ENCODE results near the gene CLDN9.
"Not testable (repeated sequence)": the region's sequence is repeated elsewhere in the genome, so short reads cannot be mapped to it uniquely, and the experiment has no call there.

The CLDN9 gene

GRCh38 chr16:3035972-3036725 is 23.4 kb downstream of the CLDN9 start:
- no peak for DNase-seq

GRCh38 chr16:3036726-3037315 is 24.1 kb downstream of the CLDN9 start, which contains the start of gene BICDL2:
Gene BICDL2 (minus strand): TSS chr16:3036944. CDS start chr16:3035496, 1,448 bp downstream.
- DNase-seq: no peak

- no peak for DNase-seq
Measured at GRCh38 chr16:3038256-3038655, 25.5 kb downstream of the CLDN9 start.

GRCh38 chr16:3038896-3039295 is 26.2 kb downstream of the CLDN9 start:
- DNase-seq: no peak

- no peak for DNase-seq
Measured at GRCh38 chr16:3042376-3042775, 29.7 kb downstream of the CLDN9 start.

- DNase-seq: no peak
Measured at GRCh38 chr16:3044708-3045107, 32.0 kb downstream of the CLDN9 start.

GRCh38 chr16:3045758-3046640 is 33.3 kb downstream of the CLDN9 start, which contains the start of gene MMP25:
Gene MMP25 (plus strand): TSS chr16:3046561. CDS start chr16:3046918, 357 bp downstream.
- no peak for DNase-seq

- DNase-seq: no peak
Measured at GRCh38 chr16:3046641-3047386, 34.1 kb downstream of the CLDN9 start.

- DNase-seq: no peak
Measured at GRCh38 chr16:3047387-3047720, 34.6 kb downstream of the CLDN9 start.

GRCh38 chr16:3049921-3050481 is 37.3 kb downstream of the CLDN9 start:
- no peak for DNase-seq

- no peak for DNase-seq
Measured at GRCh38 chr16:3050487-3050886, 37.8 kb downstream of the CLDN9 start.

GRCh38 chr16:3051009-3051408 is 38.3 kb downstream of the CLDN9 start:
- no peak for DNase-seq

- no peak for DNase-seq
Measured at GRCh38 chr16:3051494-3051893, 38.8 kb downstream of the CLDN9 start.

GRCh38 chr16:3052571-3053329 is 40.0 kb downstream of the CLDN9 start:
- DNase-seq: not testable (repeated sequence)

GRCh38 chr16:3053330-3053710 is 40.6 kb downstream of the CLDN9 start:
- DNase-seq: not testable (repeated sequence)

GRCh38 chr16:3054965-3055733 is 42.4 kb downstream of the CLDN9 start:
- DNase-seq: no peak

GRCh38 chr16:3055734-3056115 is 43.0 kb downstream of the CLDN9 start:
- not testable (repeated sequence) for DNase-seq

- DNase-seq: no peak
Measured at GRCh38 chr16:3056336-3057180, 43.8 kb downstream of the CLDN9 start.

- no peak for DNase-seq
Measured at GRCh38 chr16:3057181-3058138, 44.7 kb downstream of the CLDN9 start.

Data from GOT3 (cell line).